ENCODE results near the gene ATL3. TPM values are rescaled to one million over a fixed set of nuclear protein-coding genes. Genes with fewer than 3 reads are reported as not detected.
"Not testable (repeated sequence)": the region's sequence is repeated elsewhere in the genome, so short reads cannot be mapped to it uniquely, and the experiment has no call there.

ATL3 gene
- total RNA-seq, 1 experiment from 2014 or later = 24.0 TPM

GRCh38 chr11:63583357-63583677 lies 87.9 kb downstream of the ATL3 start:
- Histone ChIP-seq H3K9me3 (ENCODE audit: control insufficient read depth, low read depth, low read length) (peaks cover 22% of the 10 kb centered on the region), H3K4me1 (ENCODE audit: insufficient read depth, low read length) (no peaks in the 10 kb centered on the region; the same call in 1 of the 2 replicates), H4K20me1 (ENCODE audit: control insufficient read depth, insufficient read depth, insufficient read length) (no peaks in the 10 kb centered on the region), H2BK15ac (ENCODE audit: low read depth, low read length) (no peak overlapping the region), H2BK12ac (ENCODE audit: insufficient read length, low read depth, low read length) (no peak overlapping the region), H3T11ph (ENCODE audit: low read length) (no peak overlapping the region), H3K56ac (ENCODE audit: insufficient read length, low read depth, low read length) (no peak overlapping the region), H3K23me2 (ENCODE audit: insufficient read length, low read depth, low read length, poor library complexity, severe bottlenecking) (no peaks in the 10 kb centered on the region), H3K27ac (ENCODE audit: insufficient read length, low read depth, low read length) (no peak overlapping the region), H3K79me2 (ENCODE audit: insufficient read depth, low read length) (no peaks in the 10 kb centered on the region), H3K9ac (ENCODE audit: extremely low read depth, insufficient read length, low read length) (no peak overlapping the region), H2BK120ac (ENCODE audit: low read depth, low read length, poor library complexity, severe bottlenecking) (no peak overlapping the region), H2BK20ac (ENCODE audit: low read depth, low read length, poor library complexity, severe bottlenecking) (no peak overlapping the region), H3K4ac (ENCODE audit: low read depth, low read length) (no peak overlapping the region), H3K4me2 (ENCODE audit: insufficient read depth, insufficient read length, low read length) (no peak overlapping the region), H3K14ac (ENCODE audit: insufficient read depth, low read length) (no peak overlapping the region), H2AFZ (ENCODE audit: low read length) (no peak overlapping the region), H3K27me3 (ENCODE audit: insufficient read depth, low read length) (no peaks in the 10 kb centered on the region), H4K91ac (ENCODE audit: insufficient read length, low read depth, low read length) (no peak overlapping the region), H4K8ac (replicated peaks; ENCODE audit: insufficient read length, low read depth, low read length) (no peak overlapping the region), H2BK5ac (ENCODE audit: insufficient read length, low read length) (no peak overlapping the region), H3K79me1 (ENCODE audit: insufficient read depth, low read depth, low read length, poor library complexity, severe bottlenecking) (no peaks in the 10 kb centered on the region), H4K5ac (ENCODE audit: insufficient read length, low read depth, low read length) (no peak overlapping the region), H3K23ac (ENCODE audit: insufficient read length, low read depth, low read length) (no peak overlapping the region), H2AK5ac (ENCODE audit: insufficient read length, low read length) (no peak overlapping the region), H3K18ac (ENCODE audit: insufficient read length, low read depth, low read length) (no peak overlapping the region)
- no peaks in the 10 kb centered on the region; the same call in none of the 2 replicates for H3K27me3 Mint-ChIP-seq (ENCODE audit: low read depth)
- peaks cover 38 to 42% of the 10 kb centered on the region in 2 experiments for H3K9me3 Mint-ChIP-seq
- H3K36me3 Mint-ChIP-seq (ENCODE audit: insufficient read depth in 1 of 3, low read depth in 3 of 3) = peaks cover 48 to 91% (median 90%) of the 10 kb centered on the region in 3 experiments
- no peak for TF ChIP-seq CTCF (conservative IDR thresholded peaks at IDR 0.05)
- no peak overlapping the region for H3K4me3 Mint-ChIP-seq
- DNase-seq = no peak
- H3K27ac Mint-ChIP-seq = peak overlapping the region in 1 of 3 experiments; percentile 17; a peak in 1 of 7 replicates
- H3K4me1 Mint-ChIP-seq = peaks cover 3 to 24% of the 10 kb centered on the region in 2 experiments

- not testable (repeated sequence) for H3T11ph ChIP-seq (ENCODE audit: low read length); H4K8ac ChIP-seq (replicated peaks; ENCODE audit: insufficient read length, low read depth, low read length); H3K9ac ChIP-seq (ENCODE audit: extremely low read depth, insufficient read length, low read length); H3K18ac ChIP-seq (ENCODE audit: insufficient read length, low read depth, low read length); H2BK20ac ChIP-seq (ENCODE audit: low read depth, low read length, poor library complexity, severe bottlenecking); H3K79me1 ChIP-seq (ENCODE audit: insufficient read depth, low read depth, low read length, poor library complexity, severe bottlenecking); H4K20me1 ChIP-seq (ENCODE audit: control insufficient read depth, insufficient read depth, insufficient read length); H3K4me3 Mint-ChIP-seq; H3K27ac Mint-ChIP-seq; H3K27ac ChIP-seq (ENCODE audit: insufficient read length, low read depth, low read length); H3K56ac ChIP-seq (ENCODE audit: insufficient read length, low read depth, low read length); H2BK12ac ChIP-seq (ENCODE audit: insufficient read length, low read depth, low read length); H2AK5ac ChIP-seq (ENCODE audit: insufficient read length, low read length); H3K23me2 ChIP-seq (ENCODE audit: insufficient read length, low read depth, low read length, poor library complexity, severe bottlenecking); H2BK5ac ChIP-seq (ENCODE audit: insufficient read length, low read length); H2AFZ ChIP-seq (ENCODE audit: low read length); H3K14ac ChIP-seq (ENCODE audit: insufficient read depth, low read length); H2BK15ac ChIP-seq (ENCODE audit: low read depth, low read length); H3K79me2 ChIP-seq (ENCODE audit: insufficient read depth, low read length); H4K5ac ChIP-seq (ENCODE audit: insufficient read length, low read depth, low read length); H3K23ac ChIP-seq (ENCODE audit: insufficient read length, low read depth, low read length); H3K27me3 Mint-ChIP-seq (ENCODE audit: low read depth); H3K4ac ChIP-seq (ENCODE audit: low read depth, low read length); H2BK120ac ChIP-seq (ENCODE audit: low read depth, low read length, poor library complexity, severe bottlenecking); H3K4me2 ChIP-seq (ENCODE audit: insufficient read depth, insufficient read length, low read length); H3K4me1 ChIP-seq (ENCODE audit: insufficient read depth, low read length); H3K27me3 ChIP-seq (ENCODE audit: insufficient read depth, low read length); H4K91ac ChIP-seq (ENCODE audit: insufficient read length, low read depth, low read length)
- WGBS (ENCODE audit: extremely low coverage, insufficient read length, low lambda C conversion rate) = no CpG with 5 or more reads among the region's 7 CpGs
- Mint-ChIP-seq H3K4me1 (peaks cover 3 to 24% of the 10 kb centered on the region in 2 experiments), H3K36me3 (ENCODE audit: insufficient read depth in 1 of 3, low read depth in 3 of 3) (peaks cover 47 to 90% (median 89%) of the 10 kb centered on the region in 3 experiments), H3K9me3 (peaks cover 41 to 42% of the 10 kb centered on the region in 2 experiments)
- peaks cover 22% of the 10 kb centered on the region for H3K9me3 ChIP-seq (ENCODE audit: control insufficient read depth, low read depth, low read length)
- peak; percentile 30 for DNase-seq
Observed at GRCh38 chr11:63581224-63581623, 90.0 kb downstream of the ATL3 start.

All from H9 (cell line).